Uterus (tissue), 4 donors: Measurements from ENCODE around the gene PRLH. TPM values are rescaled to one million over a fixed set of nuclear protein-coding genes. Genes with fewer than 3 reads are reported as not detected.

Experiments used
- DNase-seq, 2 donors: peaks; one replicate each; pipeline ENCODE4 v3.0.0-alpha.2; 2019 to 2020
- H3K27ac ChIP-seq, 2 donors: fragments of 200-600 bp; sonication (generic); 1 replicate in 1 of 2; 2 replicates in 1 of 2; pipeline ENCODE4 v1.5.1; 2016 to 2018
- H3K27me3 ChIP-seq, 2 donors: fragments of 200-600 bp; sonication (generic); one replicate each; pipeline ENCODE4 v1.5.1; 2018 to 2019; ENCODE audit warnings: control low read depth in 1 of 2
- H3K36me3 ChIP-seq, 2 donors: fragments of 200-600 bp; sonication (generic); one replicate each; pipeline ENCODE4 v1.5.1; 2019; ENCODE audit warnings: control low read depth in 1 of 2
- H3K4me1 ChIP-seq, 2 donors: fragments of 200-600 bp; sonication (generic); one replicate each; pipeline ENCODE4 v1.5.1; 2018 to 2019; ENCODE audit warnings: control low read depth in 1 of 2
- H3K4me3 ChIP-seq, 2 donors: fragments of 200-600 bp; sonication (generic); 1 replicate in 1 of 2; 2 replicates in 1 of 2; pipeline ENCODE4 v1.5.1; 2018 to 2019; ENCODE audit warnings: mild to moderate bottlenecking in 1 of 2
- H3K9me3 ChIP-seq, 2 donors: fragments of 200-600 bp; sonication (generic); one replicate each; pipeline ENCODE4 v1.5.1; 2019; ENCODE audit warnings: control low read depth in 1 of 2
- CTCF ChIP-seq, 4 experiments: fragments of 200-600 bp in 2 of 4; fragments of 450-650 bp in 2 of 4; sonication (generic) in 2 of 4; IDR thresholded peaks; one replicate each; pipeline ENCODE4 v1.5.1; 2016 to 2019; ENCODE audit warnings: antibody characterized with exemption in 4 of 4, mild to moderate bottlenecking in 2 of 4, moderate library complexity in 1 of 4
- POLR2A ChIP-seq, 2 donors: fragments of 450-650 bp; IDR thresholded peaks; one replicate each; pipeline ENCODE4 v1.6.1; 2016; ENCODE audit warnings: antibody characterized with exemption in 2 of 2, mild to moderate bottlenecking in 1 of 2, moderate library complexity in 1 of 2
- intact Hi-C: fragments of 100-400 bp; cut with DNase I; formaldehyde crosslinking; loops from one replicate; pipeline ENCODE4 v1.15.1; 2023; ENCODE audit warnings: low total_unique reads
- total RNA-seq, 4 donors: library from RNA; depleted of rRNA in 3 of 4; stranded (reverse); fragments of >200 nt in 3 of 4; gene quantifications; one replicate each; pipeline versions ENCODE4 v1.1.0 to v1.2.4, GENCODE V29; 2014 to 2023
- donor health status: DM: yes; HTN: yes; CAD: no.

The PRLH gene
- total RNA-seq, 4 donors from 2014 or later: not detected

GRCh38 chr2:237564526-237565131, 1.7 kb upstream of the PRLH start:
- Histone ChIP-seq H3K36me3 (no peaks in the 10 kb centered on the region), H3K4me3 (no peak overlapping the region), H3K4me1 (no peaks in the 10 kb centered on the region), H3K27me3 (no peaks in the 10 kb centered on the region), H3K27ac (no peak overlapping the region), H3K9me3 (no peaks in the 10 kb centered on the region)
- DNase-seq: no peak
- intact Hi-C loops: no loop called here
- TF ChIP-seq POLR2A (IDR thresholded peaks at IDR 0.05) (no peak), CTCF (IDR thresholded peaks at IDR 0.05) (no peak)

- TF ChIP-seq CTCF (IDR thresholded peaks at IDR 0.05) (no peak), POLR2A (IDR thresholded peaks at IDR 0.05) (no peak)
- intact Hi-C loops: no loop called here
- no peaks in the 10 kb centered on the region for H3K9me3 ChIP-seq
- no peak for DNase-seq
- no peaks in the 10 kb centered on the region for H3K36me3 ChIP-seq
- no peaks in the 10 kb centered on the region for H3K27me3 ChIP-seq
- no peak overlapping the region for H3K4me3 ChIP-seq
- H3K4me1 ChIP-seq: no peaks in the 10 kb centered on the region
- H3K27ac ChIP-seq: no peak overlapping the region
Measured at GRCh38 chr2:237565974-237566373, 400 bp upstream of the PRLH start.

- intact Hi-C loops: no loop called here
- Histone ChIP-seq H3K4me3 (no peak overlapping the region), H3K27me3 (no peaks in the 10 kb centered on the region), H3K4me1 (no peaks in the 10 kb centered on the region), H3K9me3 (no peaks in the 10 kb centered on the region), H3K36me3 (no peaks in the 10 kb centered on the region), H3K27ac (no peak overlapping the region)
- no peak for DNase-seq
- no peak for TF ChIP-seq POLR2A (IDR thresholded peaks at IDR 0.05)
- TF ChIP-seq CTCF (IDR thresholded peaks at IDR 0.05): no peak
Measured at GRCh38 chr2:237567276-237568029, 1.1 kb downstream of the PRLH start.

- no peak for TF ChIP-seq CTCF (IDR thresholded peaks at IDR 0.05)
- TF ChIP-seq POLR2A (IDR thresholded peaks at IDR 0.05): no peak
- no peaks in the 10 kb centered on the region for H3K27me3 ChIP-seq
- H3K4me1 ChIP-seq: no peaks in the 10 kb centered on the region
- H3K4me3 ChIP-seq: no peak overlapping the region
- intact Hi-C loops: no loop called here
- no peak overlapping the region for H3K27ac ChIP-seq
- no peaks in the 10 kb centered on the region for H3K36me3 ChIP-seq
- no peak for DNase-seq
- H3K9me3 ChIP-seq: no peaks in the 10 kb centered on the region
Measured at GRCh38 chr2:237568121-237568660, 1.8 kb downstream of the PRLH start.

DNA sequence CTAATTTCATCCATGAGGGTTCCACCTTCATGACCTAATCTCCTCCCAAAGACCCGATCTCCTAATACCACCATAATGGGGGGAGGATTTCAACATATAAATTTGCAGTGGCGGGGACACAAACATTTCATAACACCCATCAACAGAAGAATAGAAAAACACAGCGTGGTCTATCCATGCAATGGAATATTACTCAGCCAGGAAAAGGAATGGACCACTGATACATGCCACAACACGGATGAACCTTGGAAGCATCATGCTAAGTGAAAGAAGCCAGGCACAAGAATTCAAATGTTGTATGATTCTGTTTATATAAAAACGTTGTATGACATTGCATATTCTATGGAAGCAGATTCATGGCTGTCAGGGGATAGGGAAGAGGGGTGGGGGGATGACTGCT, 2.7 kb downstream of the PRLH start:
- Histone ChIP-seq H3K27me3 (no peaks in the 10 kb centered on the region), H3K4me3 (no peak overlapping the region), H3K27ac (no peak overlapping the region), H3K36me3 (no peaks in the 10 kb centered on the region), H3K4me1 (no peaks in the 10 kb centered on the region), H3K9me3 (no peaks in the 10 kb centered on the region)
- intact Hi-C loops: no loop called here
- TF ChIP-seq POLR2A (IDR thresholded peaks at IDR 0.05) (no peak), CTCF (IDR thresholded peaks at IDR 0.05) (no peak)
- no peak for DNase-seq
